ENCODE data around the gene NXPH2.

Gene NXPH2

GRCh38 chr2:138707392-138708074, 72.7 kb downstream of the NXPH2 start:
- peak overlapping the region; percentile 45 to 88 (median 65) for H3K27ac Mint-ChIP-seq
- TF ChIP-seq CTCF (IDR thresholded peaks at IDR 0.05; ENCODE audit: unreplicated experiment in 3 of 3), result no peak
- no peaks in the 10 kb centered on the region for H3K9me3 Mint-ChIP-seq
- peak overlapping the region in 1 of 3 experiments; percentile 10 for H3K4me3 Mint-ChIP-seq
- peaks cover 42% of the 10 kb centered on the region for H3K4me1 Mint-ChIP-seq
- H3K36me3 Mint-ChIP-seq (ENCODE audit: low read depth), result no peaks in the 10 kb centered on the region
- peaks cover 6% of the 10 kb centered on the region for H3K27me3 Mint-ChIP-seq (ENCODE audit: low read depth)

- Mint-ChIP-seq H3K4me1 (peaks cover 17% of the 10 kb centered on the region), H3K9me3 (no peaks in the 10 kb centered on the region), H3K27me3 (ENCODE audit: low read depth) (peaks cover 4% of the 10 kb centered on the region), H3K36me3 (ENCODE audit: low read depth) (no peaks in the 10 kb centered on the region), H3K4me3 (no peak overlapping the region), H3K27ac (no peak overlapping the region)
- TF ChIP-seq CTCF (IDR thresholded peaks at IDR 0.05; ENCODE audit: unreplicated experiment in 3 of 3), result no peak
These were observed 76.9 kb downstream of the NXPH2 start for GRCh38 chr2:138703242-138703641.

GRCh38 chr2:138700716-138701115, 79.5 kb downstream of the NXPH2 start:
- Mint-ChIP-seq H3K9me3 (no peaks in the 10 kb centered on the region), H3K4me1 (peaks cover 3% of the 10 kb centered on the region), H3K27me3 (ENCODE audit: low read depth) (peaks cover 4% of the 10 kb centered on the region), H3K4me3 (no peak overlapping the region), H3K27ac (no peak overlapping the region), H3K36me3 (ENCODE audit: low read depth) (no peaks in the 10 kb centered on the region)
- no peak for TF ChIP-seq CTCF (IDR thresholded peaks at IDR 0.05; ENCODE audit: unreplicated experiment in 3 of 3)

- no peaks in the 10 kb centered on the region for H3K9me3 Mint-ChIP-seq
- H3K27me3 Mint-ChIP-seq (ENCODE audit: low read depth), result peaks cover 4% of the 10 kb centered on the region
- no peak for TF ChIP-seq CTCF (IDR thresholded peaks at IDR 0.05; ENCODE audit: unreplicated experiment in 3 of 3)
- no peaks in the 10 kb centered on the region for H3K36me3 Mint-ChIP-seq (ENCODE audit: low read depth)
- H3K4me1 Mint-ChIP-seq, result no peaks in the 10 kb centered on the region
- H3K4me3 Mint-ChIP-seq, result no peak overlapping the region
- no peak overlapping the region for H3K27ac Mint-ChIP-seq
These were observed 80.8 kb downstream of the NXPH2 start for GRCh38 chr2:138699421-138699820.

GRCh38 chr2:138698428-138698827, 81.8 kb downstream of the NXPH2 start:
- Mint-ChIP-seq H3K9me3 (no peaks in the 10 kb centered on the region), H3K4me3 (no peak overlapping the region), H3K27me3 (ENCODE audit: low read depth) (peaks cover 4% of the 10 kb centered on the region), H3K36me3 (ENCODE audit: low read depth) (no peaks in the 10 kb centered on the region), H3K27ac (no peak overlapping the region), H3K4me1 (no peaks in the 10 kb centered on the region)
- TF ChIP-seq CTCF (IDR thresholded peaks at IDR 0.05; ENCODE audit: unreplicated experiment in 3 of 3), result no peak

GRCh38 chr2:138691667-138692066, 88.5 kb downstream of the NXPH2 start:
- no peak for TF ChIP-seq CTCF (IDR thresholded peaks at IDR 0.05; ENCODE audit: unreplicated experiment in 3 of 3)
- H3K4me1 Mint-ChIP-seq, result no peaks in the 10 kb centered on the region
- peaks cover 6% of the 10 kb centered on the region for H3K9me3 Mint-ChIP-seq
- no peak overlapping the region for H3K4me3 Mint-ChIP-seq
- H3K36me3 Mint-ChIP-seq (ENCODE audit: low read depth), result no peaks in the 10 kb centered on the region
- H3K27me3 Mint-ChIP-seq (ENCODE audit: low read depth), result no peaks in the 10 kb centered on the region
- H3K27ac Mint-ChIP-seq, result no peak overlapping the region

Measured in nephron (organoid).